OCI-LY3 (cell line): Measurements from ENCODE around the gene NEU1.
"Not testable (repeated sequence)": the region's sequence is repeated elsewhere in the genome, so short reads cannot be mapped to it uniquely, and the experiment has no call there.

Source experiments
- CTCF ChIP-seq: fragments of 200-600, 300-600 bp; sonication (generic); IDR thresholded peaks from 2 replicates; pipeline ENCODE4 v1.5.1; 2014; ENCODE audit warnings: antibody characterized with exemption, low read length, low read depth
- EZH2phosphoT487 ChIP-seq: fragments of 200-600 bp; shearing (Covaris generic); IDR thresholded peaks from 2 replicates; pipeline ENCODE4 v1.6.1; 2018; ENCODE audit warnings: antibody characterized with exemption, mixed run types, low read depth

- TF ChIP-seq CTCF, EZH2phosphoT487: not testable (repeated sequence)
These were observed 22.9 kb downstream of the NEU1 start for GRCh38 chr6:31839779-31840126.
